NT2/D1 (cell line): ENCODE measurements around the gene TTC34.

ENCODE experiments used
- SUZ12 ChIP-seq: IDR thresholded peaks from 2 replicates; pipeline ENCODE4 v1.6.1; 2011; ENCODE audit not compliant: insufficient read length, insufficient read depth; ENCODE audit errors: extremely low read depth
- YY1 ChIP-seq: IDR thresholded peaks from 2 replicates; pipeline ENCODE4 v1.6.1; 2011; ENCODE audit not compliant: insufficient read length, insufficient read depth
- ZNF274 ChIP-seq: IDR thresholded peaks from 2 replicates; pipeline ENCODE4 v1.6.1; 2011; ENCODE audit warnings: mild to moderate bottlenecking, low read depth, low read length

- no peak for TF ChIP-seq ZNF274
- TF ChIP-seq YY1, result no peak
- TF ChIP-seq SUZ12, result no peak
Measured at GRCh38 chr1:2587071-2587859, 214.2 kb downstream of the TTC34 start.
